AG09309 (cell line): Measurements from ENCODE around the gene NCF4.

ENCODE experiments used
- DNase-seq: peaks from one replicate; pipeline ENCODE4 v3.0.0-alpha.2; 2010; ENCODE audit warnings: low read depth
- H3K4me3 ChIP-seq: 2 replicates; pipeline ENCODE4 v1.5.1; 2011; ENCODE audit warnings: mild to moderate bottlenecking, low read depth, low read length, moderate library complexity; ENCODE audit not compliant: control insufficient read depth
- TF ChIP-seq, protein P1 (sequence below): IDR thresholded peaks from 2 replicates; pipeline ENCODE4 v1.5.1; 2011; ENCODE audit warnings: mild to moderate bottlenecking, low read depth, low read length, inconsistent platforms; ENCODE audit not compliant: insufficient read depth, control insufficient read depth; ENCODE audit errors: missing control alignments

The NCF4 gene

DNA sequence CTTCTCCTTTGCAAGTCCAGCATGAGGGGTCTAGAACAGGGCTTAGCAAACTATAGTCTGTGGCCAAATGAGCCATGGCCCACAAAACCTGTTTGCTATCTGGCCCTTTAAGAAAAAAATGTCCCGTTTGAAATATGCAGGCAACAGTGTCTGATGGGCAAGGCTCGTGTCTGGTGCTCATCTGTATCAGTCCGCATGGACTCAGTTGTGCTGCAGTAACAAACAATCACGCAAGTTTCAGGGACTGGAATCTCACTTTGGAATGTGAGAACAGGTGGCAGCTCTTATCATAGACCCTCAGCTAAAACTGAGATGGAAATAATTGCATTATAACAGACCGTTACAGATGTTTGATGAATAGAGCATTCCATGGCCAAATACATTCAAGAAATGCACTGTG, 24.9 kb upstream of the NCF4 start:
- no peak overlapping the region for H3K4me3 ChIP-seq
- TF ChIP-seq, protein P1, sequence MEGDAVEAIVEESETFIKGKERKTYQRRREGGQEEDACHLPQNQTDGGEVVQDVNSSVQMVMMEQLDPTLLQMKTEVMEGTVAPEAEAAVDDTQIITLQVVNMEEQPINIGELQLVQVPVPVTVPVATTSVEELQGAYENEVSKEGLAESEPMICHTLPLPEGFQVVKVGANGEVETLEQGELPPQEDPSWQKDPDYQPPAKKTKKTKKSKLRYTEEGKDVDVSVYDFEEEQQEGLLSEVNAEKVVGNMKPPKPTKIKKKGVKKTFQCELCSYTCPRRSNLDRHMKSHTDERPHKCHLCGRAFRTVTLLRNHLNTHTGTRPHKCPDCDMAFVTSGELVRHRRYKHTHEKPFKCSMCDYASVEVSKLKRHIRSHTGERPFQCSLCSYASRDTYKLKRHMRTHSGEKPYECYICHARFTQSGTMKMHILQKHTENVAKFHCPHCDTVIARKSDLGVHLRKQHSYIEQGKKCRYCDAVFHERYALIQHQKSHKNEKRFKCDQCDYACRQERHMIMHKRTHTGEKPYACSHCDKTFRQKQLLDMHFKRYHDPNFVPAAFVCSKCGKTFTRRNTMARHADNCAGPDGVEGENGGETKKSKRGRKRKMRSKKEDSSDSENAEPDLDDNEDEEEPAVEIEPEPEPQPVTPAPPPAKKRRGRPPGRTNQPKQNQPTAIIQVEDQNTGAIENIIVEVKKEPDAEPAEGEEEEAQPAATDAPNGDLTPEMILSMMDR, result no peak
- DNase-seq, result no peak

GRCh38 chr22:36838119-36839030, 22.4 kb upstream of the NCF4 start:
- DNase-seq, result no peak
- H3K4me3 ChIP-seq, result no peak overlapping the region
- TF ChIP-seq, protein P1, result no peak

- no peak overlapping the region for H3K4me3 ChIP-seq
- TF ChIP-seq, protein P1, result no peak
- no peak for DNase-seq
These were observed 21.3 kb upstream of the NCF4 start for GRCh38 chr22:36839356-36840073.

GRCh38 chr22:36840106-36840505, 20.7 kb upstream of the NCF4 start:
- TF ChIP-seq, protein P1, result no peak
- no peak overlapping the region for H3K4me3 ChIP-seq

DNA sequence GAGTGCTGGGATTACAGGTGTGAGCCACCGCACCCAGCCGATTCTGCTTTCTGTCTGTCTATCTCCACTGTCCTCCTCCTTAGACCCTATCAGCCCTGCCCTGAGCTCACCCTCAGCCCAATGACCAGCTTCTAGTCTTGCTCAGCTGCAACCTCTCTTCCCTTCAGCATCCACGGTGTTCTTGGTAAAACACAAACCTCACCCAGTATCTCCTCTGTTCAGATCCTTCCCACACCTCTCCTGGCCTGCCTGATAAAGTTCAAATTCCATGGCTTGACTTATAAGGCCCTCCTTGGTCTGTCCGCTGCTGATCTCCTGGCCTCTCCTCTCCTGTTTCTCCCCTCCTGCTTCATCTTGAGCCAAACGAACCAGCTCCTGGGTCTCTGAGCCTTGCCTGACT, 14.5 kb upstream of the NCF4 start:
- DNase-seq, result no peak
- TF ChIP-seq, protein P1, result no peak
- no peak overlapping the region for H3K4me3 ChIP-seq

More at GRCh38 chr22:36840106-36840505, 20.7 kb upstream of the NCF4 start:
- no peak for DNase-seq

DNA sequence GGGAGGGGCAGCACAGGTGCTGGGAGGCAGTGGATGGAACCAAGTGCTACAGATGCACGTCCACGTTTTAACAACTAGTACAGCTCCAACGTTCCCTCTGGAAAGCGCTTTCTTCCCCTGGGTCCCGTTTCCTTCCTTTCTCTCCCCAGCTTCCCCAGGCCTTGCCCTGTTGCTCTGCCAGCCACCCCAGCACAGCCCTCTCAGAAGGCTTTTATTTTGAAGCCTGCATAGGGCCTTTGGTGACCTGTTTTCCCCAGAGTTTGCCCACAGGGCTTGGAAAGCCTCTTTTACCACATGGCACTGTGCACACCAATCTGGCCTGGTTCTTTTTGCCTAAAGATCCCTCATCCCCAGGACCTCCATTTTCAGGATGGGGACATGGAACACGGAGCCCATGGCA, 13.9 kb upstream of the NCF4 start:
- no peak for DNase-seq
- no peak overlapping the region for H3K4me3 ChIP-seq
- TF ChIP-seq, protein P1, result no peak
